WI38 (cell line): Measurements from ENCODE around the gene SERPINA5.
"Not testable (repeated sequence)": the region's sequence is repeated elsewhere in the genome, so short reads cannot be mapped to it uniquely, and the experiment has no call there.

Experiments used
- H3K4me3 ChIP-seq: 2 replicates; pipeline ENCODE4 v1.5.1; 2011; ENCODE audit warnings: low read depth, mild to moderate bottlenecking, control low read depth, low read length
- CTCF ChIP-seq: IDR thresholded peaks from 2 replicates; pipeline ENCODE4 v1.5.1; 2012; ENCODE audit warnings: low read depth, mild to moderate bottlenecking, control low read depth, low read length

The SERPINA5 gene

GRCh38 chr14:94636744-94637412 is 55.7 kb downstream of the SERPINA5 start:
- H3K4me3 ChIP-seq: no peak overlapping the region
- TF ChIP-seq CTCF: no peak

- not testable (repeated sequence) for H3K4me3 ChIP-seq
Observed at GRCh38 chr14:94637814-94638213, 56.6 kb downstream of the SERPINA5 start.

- H3K4me3 ChIP-seq: no peak overlapping the region
- TF ChIP-seq CTCF: no peak
Observed at GRCh38 chr14:94638339-94638738, 57.1 kb downstream of the SERPINA5 start.

- no peak overlapping the region for H3K4me3 ChIP-seq
- no peak for TF ChIP-seq CTCF
Observed at GRCh38 chr14:94638961-94639817, 58.0 kb downstream of the SERPINA5 start.

GRCh38 chr14:94640721-94641631 is 59.8 kb downstream of the SERPINA5 start:
- H3K4me3 ChIP-seq: no peak overlapping the region
- TF ChIP-seq CTCF: no peak

GRCh38 chr14:94641632-94641955 is 60.4 kb downstream of the SERPINA5 start:
- H3K4me3 ChIP-seq: no peak overlapping the region
- TF ChIP-seq CTCF: no peak
